ENCODE results near the gene RSL1D1.

RSL1D1 gene

DNA sequence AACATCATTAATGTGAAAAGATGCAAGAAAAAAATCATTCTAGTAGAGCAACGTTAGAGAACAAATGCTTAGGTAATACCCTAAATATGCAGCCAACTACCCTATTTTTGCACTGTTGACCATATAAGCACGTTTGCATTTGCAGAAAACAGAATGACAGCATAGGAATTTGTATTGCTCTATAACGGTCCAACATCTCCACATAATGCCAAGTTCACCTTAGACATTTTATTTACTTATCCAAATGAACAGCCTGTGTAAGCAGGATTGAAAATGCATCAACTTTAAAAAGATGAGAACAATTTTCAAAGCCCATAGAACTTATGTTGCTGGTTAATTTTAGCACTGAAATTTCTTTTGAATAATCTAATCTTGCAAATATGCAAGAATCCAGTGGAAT, 19.1 kb upstream of the RSL1D1 start:
- no peak for DNase-seq (ENCODE audit: insufficient read length, low spot score)
- FAIRE-seq, result no peak
- TF ChIP-seq, protein P1, sequence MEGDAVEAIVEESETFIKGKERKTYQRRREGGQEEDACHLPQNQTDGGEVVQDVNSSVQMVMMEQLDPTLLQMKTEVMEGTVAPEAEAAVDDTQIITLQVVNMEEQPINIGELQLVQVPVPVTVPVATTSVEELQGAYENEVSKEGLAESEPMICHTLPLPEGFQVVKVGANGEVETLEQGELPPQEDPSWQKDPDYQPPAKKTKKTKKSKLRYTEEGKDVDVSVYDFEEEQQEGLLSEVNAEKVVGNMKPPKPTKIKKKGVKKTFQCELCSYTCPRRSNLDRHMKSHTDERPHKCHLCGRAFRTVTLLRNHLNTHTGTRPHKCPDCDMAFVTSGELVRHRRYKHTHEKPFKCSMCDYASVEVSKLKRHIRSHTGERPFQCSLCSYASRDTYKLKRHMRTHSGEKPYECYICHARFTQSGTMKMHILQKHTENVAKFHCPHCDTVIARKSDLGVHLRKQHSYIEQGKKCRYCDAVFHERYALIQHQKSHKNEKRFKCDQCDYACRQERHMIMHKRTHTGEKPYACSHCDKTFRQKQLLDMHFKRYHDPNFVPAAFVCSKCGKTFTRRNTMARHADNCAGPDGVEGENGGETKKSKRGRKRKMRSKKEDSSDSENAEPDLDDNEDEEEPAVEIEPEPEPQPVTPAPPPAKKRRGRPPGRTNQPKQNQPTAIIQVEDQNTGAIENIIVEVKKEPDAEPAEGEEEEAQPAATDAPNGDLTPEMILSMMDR (IDR thresholded peaks at IDR 0.05; ENCODE audit: insufficient read depth, missing control alignments), result no peak

DNA sequence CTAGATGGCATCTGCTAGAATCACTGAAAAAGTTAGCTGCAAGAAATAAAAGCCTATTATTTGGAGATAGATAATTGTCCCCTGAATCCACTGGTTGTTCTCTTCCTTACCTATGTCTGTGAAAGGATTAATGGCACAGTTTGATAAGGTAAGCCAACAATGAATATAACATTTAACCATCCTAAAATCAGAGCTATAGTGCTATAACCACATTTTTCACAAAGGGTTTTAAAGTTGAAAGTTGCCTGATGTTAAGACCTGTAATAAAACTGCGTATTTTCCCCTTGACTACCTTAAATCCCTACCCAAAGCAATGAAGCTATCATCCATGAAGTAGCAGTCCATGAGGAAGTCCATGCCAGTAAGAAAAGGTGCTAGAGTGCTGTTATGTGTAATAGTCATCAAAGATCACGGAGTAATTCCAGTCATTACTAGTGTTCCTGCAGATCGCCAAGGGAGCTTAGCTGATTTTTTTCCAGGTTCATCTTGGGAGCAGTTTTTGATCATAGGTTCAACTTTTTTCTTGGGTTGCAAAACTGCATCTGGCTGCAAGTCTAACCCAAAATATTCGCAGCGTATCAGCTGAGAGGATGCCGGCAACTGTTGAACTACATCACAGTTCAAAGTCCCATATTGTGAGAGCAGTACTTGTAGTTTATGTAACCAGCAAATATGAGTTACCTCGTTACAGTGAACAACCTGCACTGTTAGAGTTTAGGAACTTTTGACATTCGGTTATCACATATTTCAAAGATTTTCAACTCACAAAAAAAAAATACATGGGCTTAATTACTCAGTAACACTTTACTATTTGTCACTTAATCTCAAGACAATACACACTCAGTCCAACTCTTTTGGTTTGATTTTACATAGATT, 18.2 kb upstream of the RSL1D1 start:
- TF ChIP-seq, protein P1 (IDR thresholded peaks at IDR 0.05; ENCODE audit: insufficient read depth, missing control alignments), result no peak
- no peak for FAIRE-seq
- DNase-seq (ENCODE audit: insufficient read length, low spot score), result no peak

DNA sequence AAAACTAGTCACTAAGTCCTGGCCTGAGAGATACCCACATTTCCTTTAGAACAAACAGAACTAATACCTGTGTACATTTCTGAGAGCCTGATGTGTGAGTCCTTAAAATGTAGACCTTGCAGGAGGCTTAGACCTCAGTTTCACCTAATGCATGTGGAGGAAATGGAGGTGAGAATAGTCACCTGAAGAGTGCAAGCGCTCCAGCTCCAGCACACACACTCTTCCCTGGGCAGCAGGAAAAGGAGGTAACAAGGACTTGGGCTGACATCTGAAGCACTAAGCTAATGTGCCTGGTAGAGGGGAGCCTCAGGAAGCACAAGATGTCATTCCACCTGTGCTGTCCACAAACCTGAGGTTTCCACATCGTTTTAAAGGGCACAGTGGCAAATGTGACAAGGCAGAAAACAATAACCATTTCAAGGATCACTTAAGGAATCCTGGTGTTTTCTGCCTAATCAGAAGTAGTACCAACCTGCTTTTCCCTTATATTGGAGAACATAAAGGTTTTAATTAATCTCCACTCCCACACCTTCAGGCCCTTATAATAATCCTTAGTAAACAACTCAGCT, 17.2 kb upstream of the RSL1D1 start:
- no peak for FAIRE-seq
- TF ChIP-seq, protein P1 (IDR thresholded peaks at IDR 0.05; ENCODE audit: insufficient read depth, missing control alignments), result no peak
- no peak for DNase-seq (ENCODE audit: insufficient read length, low spot score)

DNA sequence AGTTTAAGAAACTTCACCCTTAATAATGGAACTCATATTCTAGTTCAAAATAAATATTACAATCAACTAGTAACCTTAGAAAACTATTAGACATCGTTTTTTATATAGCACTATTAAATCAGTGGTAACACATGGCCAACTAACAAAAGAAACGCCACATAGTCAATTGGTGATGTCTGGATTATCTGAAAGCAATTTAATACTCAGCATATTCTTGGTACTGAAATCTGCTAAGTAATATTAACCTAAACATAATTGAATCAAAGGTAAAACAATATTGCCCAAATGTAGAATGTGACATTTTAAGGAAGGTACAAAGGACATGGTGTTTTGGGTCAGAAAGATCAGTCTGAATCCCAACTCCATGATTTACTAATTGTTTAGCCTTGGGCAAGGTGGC, 11.1 kb upstream of the RSL1D1 start:
- DNase-seq (ENCODE audit: insufficient read length, low spot score), result no peak
- peak; percentile 44 for FAIRE-seq
- TF ChIP-seq, protein P1 (IDR thresholded peaks at IDR 0.05; ENCODE audit: insufficient read depth, missing control alignments), result no peak

DNA sequence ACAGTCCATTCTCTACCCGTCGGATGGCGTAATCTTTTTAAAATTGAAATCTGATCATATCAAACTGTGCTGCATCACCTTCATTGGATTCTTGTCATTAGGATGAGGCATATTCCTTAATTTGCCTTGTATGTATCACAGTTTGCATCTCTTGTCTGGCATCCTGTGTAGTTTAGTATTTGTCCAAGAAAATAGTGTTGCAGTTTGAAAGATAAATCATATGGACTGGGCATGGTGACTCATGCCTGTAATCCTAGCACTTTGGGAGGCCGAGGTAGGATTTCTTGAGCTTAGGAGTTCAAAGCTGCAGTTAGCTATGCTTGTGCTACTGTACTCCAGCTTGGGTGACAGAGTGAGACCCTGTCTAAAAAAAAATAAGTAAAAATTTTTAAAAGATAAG, 5.8 kb upstream of the RSL1D1 start:
- TF ChIP-seq, protein P1 (IDR thresholded peaks at IDR 0.05; ENCODE audit: insufficient read depth, missing control alignments), result no peak
- DNase-seq (ENCODE audit: insufficient read length, low spot score) (no peak), FAIRE-seq (no peak)

DNA sequence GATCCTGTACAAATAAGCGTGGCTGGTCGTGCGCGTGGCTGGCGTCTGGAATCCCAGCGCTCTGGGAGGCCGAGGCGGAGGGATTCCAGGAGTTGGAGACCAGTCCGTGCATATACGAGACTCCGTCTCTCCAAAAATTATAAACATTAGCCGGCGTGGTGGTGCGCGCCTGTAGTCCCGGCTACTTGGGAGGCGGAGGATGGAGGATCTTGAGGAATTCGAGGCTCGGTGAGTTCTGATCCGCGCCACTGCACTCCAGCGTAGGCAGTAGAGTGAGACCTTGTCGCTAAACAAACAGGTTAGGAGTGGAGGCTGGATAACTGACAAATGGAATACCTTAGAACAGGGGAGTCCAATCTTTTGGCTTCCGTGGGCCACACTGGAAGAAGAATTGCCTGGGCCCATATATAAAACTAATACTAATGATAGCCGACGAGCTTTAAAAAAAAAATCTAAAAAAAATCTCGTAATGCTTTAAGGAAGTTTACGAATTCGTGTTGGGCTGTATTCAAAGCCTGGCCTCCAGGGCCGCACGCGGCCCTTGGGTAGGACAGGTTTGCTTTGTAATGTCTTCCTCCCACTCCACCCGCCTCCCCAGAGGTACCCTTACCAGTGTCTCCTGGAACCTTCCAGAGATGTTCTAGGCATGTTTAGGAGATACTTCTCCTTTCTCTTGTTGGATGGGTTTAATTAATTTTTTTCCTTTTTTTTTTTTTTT, 909 bp upstream of the RSL1D1 start:
- TF ChIP-seq, protein P1 (IDR thresholded peaks at IDR 0.05; ENCODE audit: insufficient read depth, missing control alignments), result no peak
- DNase-seq (ENCODE audit: insufficient read length, low spot score) (no peak), FAIRE-seq (no peak)
